Trophoblast cell (in vitro differentiated cells and primary cell): ENCODE measurements around the gene CYP3A5.

Experiments used
- DNase-seq, 2 donors: peaks; one replicate each; pipeline ENCODE4 v3.0.0-alpha.2; 2016
- H2AFZ ChIP-seq: 2 replicates; pipeline ENCODE4 v1.6.1; 2013; ENCODE audit warnings: low read length, moderate library complexity, mild to moderate bottlenecking; ENCODE audit not compliant: insufficient read depth, poor library complexity
- H2AK5ac ChIP-seq: 2 replicates; pipeline ENCODE4 v1.6.1; 2013; ENCODE audit warnings: mild to moderate bottlenecking, low read length
- H2BK120ac ChIP-seq: 2 replicates; pipeline ENCODE4 v1.6.1; 2013; ENCODE audit warnings: low read length, mild to moderate bottlenecking, moderate library complexity; ENCODE audit not compliant: insufficient read depth, poor library complexity
- H2BK12ac ChIP-seq: 2 replicates; pipeline ENCODE4 v1.6.1; 2013; ENCODE audit warnings: mild to moderate bottlenecking, low read length, moderate library complexity
- H2BK5ac ChIP-seq: 2 replicates; pipeline ENCODE4 v1.6.1; 2013; ENCODE audit warnings: low read length, low read depth, moderate library complexity, mild to moderate bottlenecking; ENCODE audit not compliant: poor library complexity
- H3K14ac ChIP-seq: 2 replicates; pipeline ENCODE4 v1.6.1; 2013; ENCODE audit warnings: mild to moderate bottlenecking, low read length
- H3K18ac ChIP-seq: 2 replicates; pipeline ENCODE4 v1.6.1; 2013; ENCODE audit warnings: mild to moderate bottlenecking, low read length
- H3K23ac ChIP-seq: 2 replicates; pipeline ENCODE4 v1.6.1; 2013; ENCODE audit warnings: low read length
- H3K27ac ChIP-seq: 2 replicates; pipeline ENCODE4 v1.5.1; 2013; ENCODE audit warnings: low read depth, mild to moderate bottlenecking, inconsistent platforms, low read length, moderate library complexity
- H3K27me3 ChIP-seq: 2 replicates; pipeline ENCODE4 v1.6.1; 2013; ENCODE audit warnings: inconsistent platforms, mild to moderate bottlenecking, low read length, moderate library complexity; ENCODE audit not compliant: insufficient read depth
- H3K36me3 ChIP-seq, 2 experiments: 1 replicate in 1 of 2; 2 replicates in 1 of 2; pipeline ENCODE4 v1.6.1; 2013; ENCODE audit warnings: low read length in 2 of 2, mild to moderate bottlenecking in 2 of 2, moderate library complexity in 1 of 2; ENCODE audit not compliant: insufficient read depth in 2 of 2, control insufficient read depth in 1 of 2
- H3K4ac ChIP-seq: 2 replicates; pipeline ENCODE4 v1.6.1; 2013; ENCODE audit warnings: low read depth, mild to moderate bottlenecking, low read length, moderate library complexity
- H3K4me1 ChIP-seq, 2 experiments: 1 replicate in 1 of 2; 2 replicates in 1 of 2; pipeline ENCODE4 v1.6.1; 2013; ENCODE audit warnings: low read length in 2 of 2, mild to moderate bottlenecking in 2 of 2, moderate library complexity in 1 of 2; ENCODE audit not compliant: insufficient read depth in 2 of 2, control insufficient read depth in 1 of 2
- H3K4me2 ChIP-seq: 2 replicates; pipeline ENCODE4 v1.6.1; 2013; ENCODE audit warnings: inconsistent platforms, mild to moderate bottlenecking, low read length, moderate library complexity
- H3K4me3 ChIP-seq: 2 replicates; pipeline ENCODE4 v1.5.1; 2013; ENCODE audit warnings: mild to moderate bottlenecking, low read depth, low read length, inconsistent platforms
- H3K79me1 ChIP-seq: one replicate; pipeline ENCODE4 v1.6.1; 2013; ENCODE audit warnings: low read length
- H3K79me2 ChIP-seq: 2 replicates; pipeline ENCODE4 v1.6.1; 2013; ENCODE audit warnings: low read length, mild to moderate bottlenecking; ENCODE audit not compliant: control insufficient read depth, insufficient read depth, poor library complexity
- H3K9ac ChIP-seq: 2 replicates; pipeline ENCODE4 v1.6.1; 2013; ENCODE audit warnings: mild to moderate bottlenecking, low read length
- H3K9me3 ChIP-seq: 2 replicates; pipeline ENCODE4 v1.6.1; 2013; ENCODE audit warnings: low read depth, mild to moderate bottlenecking, control low read depth, inconsistent platforms, low read length; ENCODE audit not compliant: insufficient read depth
- H4K12ac ChIP-seq: 2 replicates; pipeline ENCODE4 v1.6.1; 2013; ENCODE audit warnings: low read depth, mild to moderate bottlenecking, low read length, moderate library complexity
- H4K8ac ChIP-seq: 2 replicates; pipeline ENCODE4 v1.6.1; 2013; ENCODE audit warnings: low read depth, mild to moderate bottlenecking, low read length, moderate library complexity
- H4K91ac ChIP-seq: one replicate; pipeline ENCODE4 v1.6.1; 2013; ENCODE audit warnings: low read depth, mild to moderate bottlenecking, low read length, moderate library complexity
- WGBS: extraction: QIAGEN DNeasy Blood & Tissue Kit; methylation state at CpG from one replicate; pipeline ENCODE4 v1.1.7; 2013; ENCODE audit warnings: missing lambda C conversion rate; ENCODE audit not compliant: insufficient read length, insufficient coverage; ENCODE audit errors: extremely low coverage; 5-methylcytosine and 5-hydroxymethylcytosine counted together

The CYP3A5 gene

DNA sequence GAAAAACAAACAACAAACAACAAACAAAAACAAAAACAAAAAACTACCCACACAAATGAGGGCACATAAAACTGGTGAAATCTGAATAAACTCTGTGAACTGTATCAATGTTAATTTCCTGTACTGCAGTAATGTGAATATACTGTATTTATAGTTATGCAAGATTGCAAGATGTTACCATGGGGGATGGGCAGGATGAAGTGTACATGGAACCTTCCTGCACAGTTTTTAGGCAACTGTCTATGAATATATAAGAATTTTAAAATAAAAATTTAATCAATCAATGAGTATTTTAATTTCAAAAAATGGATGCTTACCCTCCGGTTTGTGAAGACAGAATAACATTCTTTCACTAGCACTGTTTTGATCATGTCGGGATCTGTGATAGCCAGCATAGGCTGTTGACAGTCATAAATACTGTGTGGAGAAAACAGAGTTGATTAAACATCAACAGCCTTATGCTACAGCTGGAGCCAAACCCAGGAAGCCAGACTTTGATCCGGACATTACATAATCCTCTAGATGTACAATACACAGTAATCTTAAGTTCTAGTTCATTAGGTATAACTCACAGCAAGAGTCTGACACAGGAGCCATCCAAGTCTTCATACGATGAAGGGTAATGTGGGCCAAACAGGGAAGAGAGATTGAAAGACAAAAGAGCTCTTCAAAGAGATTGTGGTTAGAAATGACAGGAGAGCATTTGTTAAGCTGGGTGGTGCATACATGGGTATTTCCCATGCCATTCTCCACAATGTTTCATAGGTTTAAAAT lies 40.4 kb upstream of the CYP3A5 start:
- Histone ChIP-seq H2BK12ac (no peak overlapping the region), H3K9ac (no peak overlapping the region), H3K9me3 (no peaks in the 10 kb centered on the region), H2BK120ac (no peak overlapping the region), H4K8ac (no peak overlapping the region), H3K14ac (no peak overlapping the region), H3K4me1 (peaks cover 1 to 3% of the 10 kb centered on the region in 2 experiments), H3K4me2 (no peak overlapping the region), H3K23ac (no peak overlapping the region), H2BK5ac (no peak overlapping the region), H3K27ac (no peak overlapping the region), H3K4ac (no peak overlapping the region), H3K27me3 (no peaks in the 10 kb centered on the region), H2AFZ (no peak overlapping the region), H3K79me1 (peaks cover 3% of the 10 kb centered on the region), H3K79me2 (peaks cover 2% of the 10 kb centered on the region), H4K12ac (no peak overlapping the region), H3K4me3 (no peak overlapping the region), H3K36me3 (no peaks in the 10 kb centered on the region), H4K91ac (no peak overlapping the region), H3K18ac (no peak overlapping the region), H2AK5ac (no peak overlapping the region)
- no peak for DNase-seq
- no CpG with 5 or more reads among the region's 4 CpGs for WGBS

DNA sequence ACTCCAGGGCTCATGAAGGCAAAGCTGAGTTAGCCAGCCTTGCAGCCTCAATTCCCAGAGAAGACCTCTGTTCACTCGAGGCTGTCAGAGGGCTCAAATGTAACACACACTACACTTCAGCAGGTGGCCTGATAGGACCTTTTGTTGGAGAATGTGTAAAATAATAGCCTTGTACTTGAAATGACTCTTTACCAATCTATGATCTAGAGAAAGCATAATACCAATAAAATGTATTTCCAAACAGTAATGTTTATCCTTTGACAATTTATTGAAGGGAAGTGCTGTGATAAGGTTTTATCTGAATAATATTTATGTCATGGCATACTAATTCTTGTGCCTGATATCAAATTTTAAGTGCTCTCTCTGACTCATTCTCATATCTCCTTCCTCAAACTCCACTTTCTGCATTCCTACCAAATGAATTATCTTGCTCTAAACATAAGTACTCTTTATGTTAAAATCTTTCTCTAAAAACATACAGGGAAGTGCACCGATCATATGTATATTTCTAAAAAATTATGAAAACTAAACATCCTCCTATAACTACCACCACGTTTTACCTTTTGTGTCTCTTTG lies 34.3 kb upstream of the CYP3A5 start:
- no CpG with 5 or more reads among the region's 3 CpGs for WGBS
- Histone ChIP-seq H3K79me2 (no peaks in the 10 kb centered on the region), H4K91ac (no peak overlapping the region), H3K23ac (no peak overlapping the region), H2BK5ac (no peak overlapping the region), H3K79me1 (no peaks in the 10 kb centered on the region), H3K14ac (no peak overlapping the region), H2BK12ac (no peak overlapping the region), H3K36me3 (no peaks in the 10 kb centered on the region), H3K9me3 (no peaks in the 10 kb centered on the region), H3K4me3 (no peak overlapping the region), H3K27me3 (no peaks in the 10 kb centered on the region), H3K4ac (no peak overlapping the region), H3K4me2 (no peak overlapping the region), H3K18ac (no peak overlapping the region), H3K9ac (no peak overlapping the region), H2BK120ac (no peak overlapping the region), H2AFZ (no peak overlapping the region), H4K12ac (no peak overlapping the region), H3K4me1 (no peaks in the 10 kb centered on the region), H4K8ac (no peak overlapping the region), H3K27ac (no peak overlapping the region), H2AK5ac (no peak overlapping the region)
- DNase-seq: peak in 1 of 2 donors; percentile 36

DNA sequence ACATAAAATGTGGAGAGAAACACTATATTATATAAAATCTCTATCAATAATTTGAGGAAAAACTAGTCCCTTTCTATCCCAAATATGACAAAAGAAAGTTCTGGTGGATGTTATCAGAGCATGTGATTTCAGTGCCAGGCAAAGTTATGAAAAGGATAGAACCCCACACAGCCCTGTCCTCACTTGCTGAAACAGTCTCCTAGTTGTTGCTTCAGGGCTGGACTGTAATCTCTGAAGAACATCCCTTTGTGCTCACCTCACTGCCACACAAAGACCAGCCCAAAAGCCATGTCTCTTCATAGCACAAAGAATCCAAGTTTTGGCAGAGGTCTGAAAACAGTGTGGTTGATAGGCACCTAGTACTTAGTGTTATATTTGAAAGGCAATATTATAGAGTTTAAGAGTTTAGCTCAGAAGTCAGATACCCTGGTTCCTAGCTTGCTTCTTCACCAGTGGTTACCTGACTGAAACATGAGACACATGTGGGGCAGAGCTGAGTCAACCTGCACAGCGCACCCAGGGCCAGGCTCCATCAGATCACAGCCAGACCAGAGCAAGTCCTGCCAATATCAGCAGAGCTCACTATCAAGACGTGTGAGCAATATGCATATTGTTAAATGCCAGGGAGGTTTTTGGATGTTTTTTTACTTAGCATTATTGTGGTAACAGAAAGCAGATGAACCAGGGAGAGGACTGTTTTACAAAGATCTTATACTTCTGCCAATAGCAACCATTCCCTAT lies 30.2 kb upstream of the CYP3A5 start:
- Histone ChIP-seq H3K79me1 (no peaks in the 10 kb centered on the region), H3K4me2 (no peak overlapping the region), H3K14ac (no peak overlapping the region), H2AK5ac (no peak overlapping the region), H3K18ac (no peak overlapping the region), H3K27ac (no peak overlapping the region), H3K4ac (no peak overlapping the region), H3K4me3 (no peak overlapping the region), H4K12ac (no peak overlapping the region), H3K27me3 (no peaks in the 10 kb centered on the region), H3K79me2 (no peaks in the 10 kb centered on the region), H2BK120ac (no peak overlapping the region), H2AFZ (no peak overlapping the region), H2BK5ac (no peak overlapping the region), H3K4me1 (no peaks in the 10 kb centered on the region), H3K36me3 (no peaks in the 10 kb centered on the region), H4K8ac (no peak overlapping the region), H3K9ac (no peak overlapping the region), H4K91ac (no peak overlapping the region), H2BK12ac (no peak overlapping the region), H3K9me3 (peaks cover 2% of the 10 kb centered on the region), H3K23ac (no peak overlapping the region)
- WGBS: no CpG with 5 or more reads among the region's 2 CpGs
- DNase-seq: no peak

DNA sequence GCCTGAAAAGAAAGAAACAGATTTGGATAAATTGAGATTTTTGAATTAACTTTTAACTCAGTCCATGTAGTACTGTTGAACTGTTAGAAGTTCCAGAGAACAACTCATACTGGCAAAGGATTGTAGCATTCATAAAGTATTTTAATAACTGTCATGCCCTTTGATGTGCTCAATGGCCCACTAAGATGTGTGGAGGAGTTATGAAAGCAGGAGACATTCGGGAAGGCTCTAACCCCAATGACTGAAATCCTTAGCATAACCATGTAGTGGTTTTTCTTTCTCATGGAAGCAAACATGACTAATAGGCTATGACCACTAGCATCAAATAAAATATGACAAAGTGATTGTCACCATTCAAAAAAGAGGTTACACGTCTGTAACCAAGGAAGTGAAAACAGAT lies 29.5 kb upstream of the CYP3A5 start:
- no peak for DNase-seq

More for the DNA sequence above, 29.5 kb upstream of the CYP3A5 start:
- H2BK120ac ChIP-seq: no peak overlapping the region
- H3K27ac ChIP-seq: no peak overlapping the region
- WGBS: no CpG with 5 or more reads among the region's 2 CpGs
- no peak overlapping the region for H4K91ac ChIP-seq
- H4K8ac ChIP-seq: no peak overlapping the region
- H2AK5ac ChIP-seq: no peak overlapping the region
- H3K27me3 ChIP-seq: no peaks in the 10 kb centered on the region
- H3K4me3 ChIP-seq: no peak overlapping the region
- no peak overlapping the region for H3K14ac ChIP-seq
- H3K4me1 ChIP-seq: no peaks in the 10 kb centered on the region
- H3K9ac ChIP-seq: no peak overlapping the region
- no peak overlapping the region for H4K12ac ChIP-seq
- no peak overlapping the region for H2BK5ac ChIP-seq
- no peaks in the 10 kb centered on the region for H3K79me1 ChIP-seq
- H3K18ac ChIP-seq: no peak overlapping the region
- no peak overlapping the region for H3K4ac ChIP-seq
- no peaks in the 10 kb centered on the region for H3K79me2 ChIP-seq
- H3K23ac ChIP-seq: no peak overlapping the region
- no peaks in the 10 kb centered on the region for H3K36me3 ChIP-seq
- H2AFZ ChIP-seq: no peak overlapping the region
- H3K4me2 ChIP-seq: no peak overlapping the region
- peaks cover 2% of the 10 kb centered on the region for H3K9me3 ChIP-seq
- no peak overlapping the region for H2BK12ac ChIP-seq
